Prostate gland (tissue), 2 donors: ENCODE measurements around the gene DAD1. TPM values are rescaled to one million over a fixed set of nuclear protein-coding genes. Genes with fewer than 3 reads are reported as not detected.

Experiments used
- DNase-seq: peaks from one replicate; pipeline ENCODE4 v3.0.0-alpha.2; 2019; ENCODE audit warnings: low spot score
- H3K27ac ChIP-seq, 2 donors: fragments of 200-600 bp; sonication (generic); 2 replicates each; pipeline ENCODE4 v1.5.1; 2017 to 2019
- H3K27me3 ChIP-seq: fragments of 200-600 bp; sonication (generic); replicated peaks from 2 replicates; pipeline ENCODE4 v1.5.1; 2019; ENCODE audit not compliant: insufficient read depth
- H3K36me3 ChIP-seq, 2 donors: fragments of 200-600 bp; sonication (generic); 1 replicate in 1 of 2; 2 replicates in 1 of 2; pipeline versions ENCODE4 v1.5.1 to v1.8.1; 2017 to 2019
- H3K4me1 ChIP-seq: fragments of 200-600 bp; sonication (generic); replicated peaks from 2 replicates; pipeline ENCODE4 v1.5.1; 2019
- H3K4me3 ChIP-seq, 2 donors: fragments of 200-600 bp; sonication (generic); 2 replicates each; pipeline ENCODE4 v1.5.1; 2017 to 2019
- H3K9me3 ChIP-seq: fragments of 200-600 bp; sonication (generic); 2 replicates; pipeline ENCODE4 v1.5.1; 2017
- POLR2A ChIP-seq: fragments of 450-650 bp; IDR thresholded peaks from one replicate; pipeline ENCODE4 v1.6.1; 2016; ENCODE audit warnings: antibody characterized with exemption, mild to moderate bottlenecking
- POLR2AphosphoS5 ChIP-seq: sonication (generic); formaldehyde crosslinking; IDR thresholded peaks from one replicate; pipeline ENCODE4 v1.6.1; 2017; ENCODE audit warnings: antibody characterized with exemption
- WGBS: methylation state at CpG from one replicate; pipeline ENCODE4 v1.1.5; 2018; 5-methylcytosine and 5-hydroxymethylcytosine counted together
- intact Hi-C: fragments of 100-400 bp; cut with DNase I; formaldehyde crosslinking; loops from one replicate; pipeline ENCODE4 v1.14.2; 2022
- total RNA-seq, 2 donors: library from RNA; depleted of rRNA; stranded (reverse); fragments of >200 nt; gene quantifications; one replicate each; pipeline ENCODE4 v1.1.0, GENCODE V29; 2016
- TF ChIP-seq, protein P1 (sequence below), 4 experiments: fragments of 200-600 bp in 2 of 4; fragments of 450-650 bp in 2 of 4; sonication (generic) in 2 of 4; IDR thresholded peaks; 1 replicate in 3 of 4; 2 replicates in 1 of 4; pipeline ENCODE4 v1.5.1; 2016 to 2019; ENCODE audit warnings: antibody characterized with exemption in 4 of 4, mild to moderate bottlenecking in 2 of 4, moderate library complexity in 2 of 4

The DAD1 gene
- total RNA-seq, 2 donors from 2014 or later, result 231 to 289 TPM

DNA sequence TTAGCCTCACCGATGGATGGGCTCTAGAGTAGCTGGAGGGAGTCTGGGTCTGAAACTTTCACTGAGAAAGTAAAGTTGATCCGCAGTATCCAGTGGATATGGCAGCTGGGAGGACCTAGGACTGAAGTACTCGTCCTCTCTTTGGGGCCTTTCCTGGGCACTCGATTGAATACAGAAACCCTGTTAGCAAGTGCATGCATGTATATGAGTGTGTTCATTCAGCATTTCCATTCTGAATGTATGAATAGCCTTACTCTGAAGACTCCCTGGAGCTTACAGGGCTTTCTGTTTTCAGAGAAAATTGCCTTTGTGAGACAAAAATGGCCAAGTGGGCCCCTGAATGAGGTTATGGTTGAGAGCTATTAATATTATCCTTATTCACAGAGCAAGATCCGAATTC is 62.8 kb downstream of the DAD1 start:
- Histone ChIP-seq H3K4me1 (no peaks in the 10 kb centered on the region), H3K27ac (no peak overlapping the region)

DNA sequence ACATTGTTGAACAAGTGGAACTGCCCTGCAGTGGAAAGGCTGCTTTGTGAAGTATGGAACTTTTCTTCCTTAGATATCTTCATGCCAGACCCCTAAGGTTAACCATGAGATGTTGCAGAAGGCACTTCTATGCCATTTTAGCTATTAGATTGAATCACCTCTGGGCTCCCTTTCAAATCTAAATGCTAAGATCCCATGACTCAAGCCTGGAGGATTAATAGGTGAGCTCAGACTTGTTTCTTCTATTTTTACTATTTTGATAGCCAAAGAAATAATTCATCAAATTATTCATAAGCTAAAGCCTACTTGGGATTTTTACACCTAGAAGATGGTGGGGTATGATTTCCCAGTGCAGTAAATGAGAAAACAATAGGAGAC is 64.3 kb downstream of the DAD1 start:
- H3K27ac ChIP-seq, result no peak overlapping the region
- H3K9me3 ChIP-seq, result no peaks in the 10 kb centered on the region
- no peak overlapping the region for H3K4me3 ChIP-seq
- TF ChIP-seq, protein P1, sequence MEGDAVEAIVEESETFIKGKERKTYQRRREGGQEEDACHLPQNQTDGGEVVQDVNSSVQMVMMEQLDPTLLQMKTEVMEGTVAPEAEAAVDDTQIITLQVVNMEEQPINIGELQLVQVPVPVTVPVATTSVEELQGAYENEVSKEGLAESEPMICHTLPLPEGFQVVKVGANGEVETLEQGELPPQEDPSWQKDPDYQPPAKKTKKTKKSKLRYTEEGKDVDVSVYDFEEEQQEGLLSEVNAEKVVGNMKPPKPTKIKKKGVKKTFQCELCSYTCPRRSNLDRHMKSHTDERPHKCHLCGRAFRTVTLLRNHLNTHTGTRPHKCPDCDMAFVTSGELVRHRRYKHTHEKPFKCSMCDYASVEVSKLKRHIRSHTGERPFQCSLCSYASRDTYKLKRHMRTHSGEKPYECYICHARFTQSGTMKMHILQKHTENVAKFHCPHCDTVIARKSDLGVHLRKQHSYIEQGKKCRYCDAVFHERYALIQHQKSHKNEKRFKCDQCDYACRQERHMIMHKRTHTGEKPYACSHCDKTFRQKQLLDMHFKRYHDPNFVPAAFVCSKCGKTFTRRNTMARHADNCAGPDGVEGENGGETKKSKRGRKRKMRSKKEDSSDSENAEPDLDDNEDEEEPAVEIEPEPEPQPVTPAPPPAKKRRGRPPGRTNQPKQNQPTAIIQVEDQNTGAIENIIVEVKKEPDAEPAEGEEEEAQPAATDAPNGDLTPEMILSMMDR (IDR thresholded peaks at IDR 0.05), result no peak
- no peak for TF ChIP-seq POLR2AphosphoS5
- no peak for TF ChIP-seq POLR2A
- intact Hi-C loops, result no loop called here
- H3K27me3 ChIP-seq, result no peaks in the 10 kb centered on the region
- H3K36me3 ChIP-seq, result no peaks in the 10 kb centered on the region
- H3K4me1 ChIP-seq, result no peaks in the 10 kb centered on the region
- no peak for DNase-seq

More for the DNA sequence above, 62.8 kb downstream of the DAD1 start:
- H3K36me3 ChIP-seq, result no peaks in the 10 kb centered on the region
- H3K9me3 ChIP-seq, result no peaks in the 10 kb centered on the region
- no peak overlapping the region for H3K4me3 ChIP-seq
- H3K27me3 ChIP-seq, result no peaks in the 10 kb centered on the region
- TF ChIP-seq POLR2AphosphoS5 (no peak), POLR2A (no peak)
- TF ChIP-seq, protein P1 (IDR thresholded peaks at IDR 0.05), result no peak
- no peak for DNase-seq
- WGBS, result 84% methylated on average over 5 of the region's 5 CpGs
- intact Hi-C loops, result no loop called here

GRCh38 chr14:22524115-22524783 is 64.8 kb downstream of the DAD1 start:
- intact Hi-C loops, result no loop called here
- Histone ChIP-seq H3K36me3 (no peaks in the 10 kb centered on the region), H3K27me3 (no peaks in the 10 kb centered on the region), H3K4me1 (no peaks in the 10 kb centered on the region), H3K4me3 (no peak overlapping the region), H3K27ac (no peak overlapping the region), H3K9me3 (no peaks in the 10 kb centered on the region)
- no peak for DNase-seq
- no peak for TF ChIP-seq POLR2A
- TF ChIP-seq, protein P1 (IDR thresholded peaks at IDR 0.05), result no peak
- no peak for TF ChIP-seq POLR2AphosphoS5
- 86% methylated on average over 11 of the region's 11 CpGs for WGBS

- Histone ChIP-seq H3K4me1 (no peaks in the 10 kb centered on the region), H3K36me3 (no peaks in the 10 kb centered on the region), H3K27ac (no peak overlapping the region), H3K27me3 (no peaks in the 10 kb centered on the region), H3K4me3 (no peak overlapping the region), H3K9me3 (no peaks in the 10 kb centered on the region)
- intact Hi-C loops, result no loop called here
- DNase-seq, result no peak
- TF ChIP-seq POLR2AphosphoS5 (no peak), POLR2A (no peak)
- TF ChIP-seq, protein P1 (IDR thresholded peaks at IDR 0.05), result no peak
Measured at GRCh38 chr14:22523283-22523682, 65.7 kb downstream of the DAD1 start.

GRCh38 chr14:22522466-22522957 is 66.5 kb downstream of the DAD1 start:
- H3K36me3 ChIP-seq, result no peaks in the 10 kb centered on the region
- TF ChIP-seq POLR2AphosphoS5, result no peak
- no peak for TF ChIP-seq POLR2A
- TF ChIP-seq, protein P1 (IDR thresholded peaks at IDR 0.05), result no peak
- H3K27me3 ChIP-seq, result no peaks in the 10 kb centered on the region
- H3K4me1 ChIP-seq, result no peaks in the 10 kb centered on the region
- intact Hi-C loops, result no loop called here
- 83% methylated on average over 1 of the region's 1 CpG for WGBS
- no peak overlapping the region for H3K4me3 ChIP-seq
- no peak overlapping the region for H3K27ac ChIP-seq
- no peak for DNase-seq
- no peaks in the 10 kb centered on the region for H3K9me3 ChIP-seq
